GM06990 (cell line): Measurements from ENCODE around the gene AP1G1.

Experiments used
- DNase-seq: peaks from one replicate; pipeline ENCODE4 v3.0.0-alpha.2; 2011; ENCODE audit not compliant: insufficient read length; ENCODE audit errors: extremely low read depth
- H3K27me3 ChIP-seq: replicated peaks from 2 replicates; pipeline ENCODE4 v1.6.0; 2011; ENCODE audit warnings: low read length; ENCODE audit not compliant: control insufficient read depth, insufficient read depth
- H3K36me3 ChIP-seq: 2 replicates; pipeline ENCODE4 v1.5.1; 2011; ENCODE audit warnings: low read length; ENCODE audit not compliant: control insufficient read depth, insufficient read depth
- H3K4me3 ChIP-seq: replicated peaks from 2 replicates; pipeline ENCODE4 v1.5.1; 2011; ENCODE audit warnings: low read depth, mild to moderate bottlenecking, control low read depth, low read length
- TF ChIP-seq, protein P1 (sequence below): IDR thresholded peaks from 2 replicates; pipeline ENCODE4 v1.5.1; 2011; ENCODE audit warnings: low read length, control low read depth, mild to moderate bottlenecking, inconsistent platforms; ENCODE audit not compliant: insufficient read depth, poor library complexity, severe bottlenecking

The AP1G1 gene

GRCh38 chr16:71762186-71762585 is 46.4 kb downstream of the AP1G1 start:
- TF ChIP-seq, protein P1, sequence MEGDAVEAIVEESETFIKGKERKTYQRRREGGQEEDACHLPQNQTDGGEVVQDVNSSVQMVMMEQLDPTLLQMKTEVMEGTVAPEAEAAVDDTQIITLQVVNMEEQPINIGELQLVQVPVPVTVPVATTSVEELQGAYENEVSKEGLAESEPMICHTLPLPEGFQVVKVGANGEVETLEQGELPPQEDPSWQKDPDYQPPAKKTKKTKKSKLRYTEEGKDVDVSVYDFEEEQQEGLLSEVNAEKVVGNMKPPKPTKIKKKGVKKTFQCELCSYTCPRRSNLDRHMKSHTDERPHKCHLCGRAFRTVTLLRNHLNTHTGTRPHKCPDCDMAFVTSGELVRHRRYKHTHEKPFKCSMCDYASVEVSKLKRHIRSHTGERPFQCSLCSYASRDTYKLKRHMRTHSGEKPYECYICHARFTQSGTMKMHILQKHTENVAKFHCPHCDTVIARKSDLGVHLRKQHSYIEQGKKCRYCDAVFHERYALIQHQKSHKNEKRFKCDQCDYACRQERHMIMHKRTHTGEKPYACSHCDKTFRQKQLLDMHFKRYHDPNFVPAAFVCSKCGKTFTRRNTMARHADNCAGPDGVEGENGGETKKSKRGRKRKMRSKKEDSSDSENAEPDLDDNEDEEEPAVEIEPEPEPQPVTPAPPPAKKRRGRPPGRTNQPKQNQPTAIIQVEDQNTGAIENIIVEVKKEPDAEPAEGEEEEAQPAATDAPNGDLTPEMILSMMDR: no peak
- H3K4me3 ChIP-seq: no peak overlapping the region
- H3K36me3 ChIP-seq: peaks cover 8% of the 10 kb centered on the region
- H3K27me3 ChIP-seq: no peaks in the 10 kb centered on the region
- no peak for DNase-seq

GRCh38 chr16:71761097-71761496 is 47.5 kb downstream of the AP1G1 start:
- Histone ChIP-seq H3K4me3 (no peak overlapping the region), H3K27me3 (no peaks in the 10 kb centered on the region), H3K36me3 (peaks cover 8% of the 10 kb centered on the region)
- DNase-seq: no peak
- TF ChIP-seq, protein P1: no peak

GRCh38 chr16:71758293-71758760 is 50.3 kb downstream of the AP1G1 start:
- DNase-seq: no peak
- TF ChIP-seq, protein P1: no peak
- Histone ChIP-seq H3K27me3 (no peaks in the 10 kb centered on the region), H3K4me3 (no peak overlapping the region), H3K36me3 (peaks cover 12% of the 10 kb centered on the region)

DNA sequence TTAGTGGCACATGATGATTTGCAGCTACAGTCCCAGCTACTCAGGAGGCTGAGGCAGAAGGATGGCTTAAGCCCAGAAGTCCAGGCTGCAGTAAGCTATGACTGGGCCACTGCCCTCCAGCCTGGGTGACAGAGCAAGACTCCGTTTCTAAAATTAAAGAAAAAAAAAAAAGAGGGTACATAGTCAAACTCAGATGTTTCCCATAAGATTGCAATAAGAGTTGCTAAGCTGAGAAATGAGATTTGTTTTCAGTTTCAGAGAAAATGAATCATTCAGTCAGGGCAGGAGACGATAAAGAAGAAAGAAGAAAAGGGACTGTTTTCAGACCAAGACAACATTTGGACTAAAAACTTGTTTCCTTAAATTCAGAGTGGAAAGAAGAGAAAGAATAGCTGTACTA is 54.0 kb downstream of the AP1G1 start:
- TF ChIP-seq, protein P1: no peak
- Histone ChIP-seq H3K4me3 (no peak overlapping the region), H3K27me3 (no peaks in the 10 kb centered on the region), H3K36me3 (peaks cover 12% of the 10 kb centered on the region)
- DNase-seq: no peak

- Histone ChIP-seq H3K27me3 (no peaks in the 10 kb centered on the region), H3K36me3 (peaks cover 12% of the 10 kb centered on the region), H3K4me3 (no peak overlapping the region)
- TF ChIP-seq, protein P1: no peak
- no peak for DNase-seq
Observed at GRCh38 chr16:71754108-71754507, 54.5 kb downstream of the AP1G1 start.

GRCh38 chr16:71748226-71748625 is 60.4 kb downstream of the AP1G1 start:
- TF ChIP-seq, protein P1: no peak
- no peaks in the 10 kb centered on the region for H3K27me3 ChIP-seq
- peaks cover 13% of the 10 kb centered on the region for H3K36me3 ChIP-seq
- DNase-seq: no peak
- no peak overlapping the region for H3K4me3 ChIP-seq
